HG03064 (cell line): ENCODE results near the gene CCDC144A.
"Not testable (repeated sequence)": the region's sequence is repeated elsewhere in the genome, so short reads cannot be mapped to it uniquely, and the experiment has no call there.

ENCODE experiments used
- ATAC-seq: cut with Tn5 transposase; IDR thresholded peaks from one replicate; pipeline ENCODE4 v1.9.1; 2021; ENCODE audit warnings: low read depth; ENCODE audit not compliant: unreplicated experiment

CCDC144A gene

GRCh38 chr17:16817201-16817600, 127.2 kb downstream of the CCDC144A start:
- no peak for ATAC-seq

DNA sequence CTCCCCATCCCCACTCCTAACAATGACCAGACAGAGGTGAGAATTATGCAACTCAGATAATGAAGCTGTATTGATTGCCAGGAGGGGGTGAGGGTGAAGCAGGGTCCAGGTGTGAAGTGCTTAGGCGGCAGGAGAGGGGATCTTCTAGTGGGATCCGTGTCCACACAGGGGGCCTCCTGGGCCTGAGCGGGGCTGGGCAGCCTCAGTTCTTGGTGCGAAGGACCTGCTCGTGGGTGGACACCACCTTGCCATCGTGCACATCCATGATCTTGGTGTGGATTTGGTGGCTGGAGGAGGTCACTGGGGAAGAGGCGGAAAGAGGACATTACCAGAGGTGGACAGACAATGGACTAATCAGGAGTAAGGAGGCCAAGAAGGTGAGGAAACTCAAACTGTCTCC, 127.9 kb downstream of the CCDC144A start:
- not testable (repeated sequence) for ATAC-seq

- ATAC-seq = no peak
These were observed 128.3 kb downstream of the CCDC144A start for GRCh38 chr17:16818340-16818739.

DNA sequence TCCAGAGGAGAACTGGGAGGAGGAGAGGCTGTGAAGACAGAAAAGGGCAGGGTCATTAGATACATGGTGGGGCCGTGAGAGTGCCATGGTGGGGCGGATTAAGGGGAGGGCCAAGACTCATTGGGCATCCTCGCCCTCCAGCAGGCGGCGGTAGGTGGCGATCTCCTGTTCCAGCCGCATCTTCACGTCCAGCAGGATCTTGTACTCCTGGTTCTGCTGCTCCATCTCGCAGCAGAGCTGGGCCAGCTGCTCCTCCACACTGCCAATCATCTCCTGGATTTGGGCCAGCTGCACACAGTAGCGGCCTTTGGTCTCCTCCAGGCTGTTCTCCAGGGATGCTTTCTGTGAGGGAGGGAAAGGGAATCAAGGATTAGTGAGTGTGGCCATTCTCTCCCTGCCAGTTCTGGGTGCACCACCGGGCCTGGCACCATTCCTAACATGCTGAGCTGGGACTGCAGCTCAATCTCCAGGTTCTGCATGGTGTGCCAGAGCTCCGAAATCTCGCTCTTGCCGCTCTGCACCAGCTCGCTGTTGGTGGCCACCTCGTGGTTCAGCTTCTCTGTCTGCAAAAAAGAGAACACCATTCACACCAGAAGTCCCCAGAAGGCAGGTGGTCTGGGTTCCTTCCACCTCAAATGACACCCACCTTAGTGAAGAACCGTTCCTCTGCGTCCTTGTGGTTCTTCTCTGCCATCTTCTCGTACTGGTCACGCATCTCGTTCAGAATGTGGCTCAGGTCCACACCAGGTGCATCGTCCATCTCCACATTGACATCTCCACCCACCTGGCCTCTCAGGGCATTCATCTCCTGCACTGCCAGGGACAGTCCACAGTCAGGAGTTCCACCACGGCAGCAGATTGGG, 129.0 kb downstream of the CCDC144A start:
- no peak for ATAC-seq

- ATAC-seq = no peak
These were observed 130.3 kb downstream of the CCDC144A start for GRCh38 chr17:16820161-16820877.

DNA sequence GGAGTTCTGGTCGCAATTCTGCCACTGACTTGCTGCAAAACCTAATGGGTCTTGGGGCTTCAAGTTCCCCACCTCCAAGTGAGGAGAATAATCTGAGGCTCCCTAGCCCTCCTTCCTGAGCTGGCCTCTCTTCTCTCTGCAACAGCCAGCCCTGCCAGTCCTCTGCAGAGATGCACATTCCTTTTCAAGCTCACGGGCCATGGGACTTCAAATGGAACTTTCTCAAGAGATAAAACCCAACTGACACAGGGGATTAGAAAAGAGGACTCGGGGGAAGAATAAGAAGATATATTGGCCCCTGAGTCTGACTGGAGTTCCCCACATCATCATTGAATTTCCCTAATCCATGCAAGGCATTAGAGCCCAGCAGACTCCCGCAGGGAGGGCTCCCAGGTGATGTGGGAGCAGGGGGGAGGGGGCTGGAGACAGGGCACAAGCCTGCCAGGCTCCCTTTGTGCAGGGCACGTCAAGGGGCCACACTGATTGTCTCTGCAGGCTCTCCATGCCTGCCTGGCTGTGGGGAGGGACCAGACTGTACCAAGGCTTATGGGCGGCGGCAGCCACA, 131.0 kb downstream of the CCDC144A start:
- no peak for ATAC-seq

GRCh38 chr17:16822133-16822532, 132.1 kb downstream of the CCDC144A start:
- not testable (repeated sequence) for ATAC-seq

GRCh38 chr17:16823768-16824406, 133.8 kb downstream of the CCDC144A start:
- ATAC-seq = not testable (repeated sequence)
